Loucy (cell line): ENCODE data around the gene SPATS2.

Source experiments
- H2AFZ ChIP-seq: fragments of 200-600 bp; sonication (generic); 2 replicates; pipeline ENCODE4 v1.6.0; 2016; ENCODE audit warnings: antibody characterized with exemption, mild to moderate bottlenecking, low read length, moderate library complexity
- H3F3A ChIP-seq: fragments of 200-600 bp; 2 replicates; pipeline ENCODE4 v1.6.0; 2016; ENCODE audit warnings: antibody characterized with exemption, low read depth, mild to moderate bottlenecking
- H3K27me3 ChIP-seq: fragments of 200-600 bp; sonication (generic); 2 replicates; pipeline ENCODE4 v1.6.1; 2014; ENCODE audit warnings: low read length, mild to moderate bottlenecking; ENCODE audit not compliant: insufficient read depth, poor library complexity, severe bottlenecking
- H3K36me3 ChIP-seq: fragments of 200-600 bp; sonication (generic); 2 replicates; pipeline ENCODE4 v1.6.1; 2016; ENCODE audit warnings: low read length; ENCODE audit not compliant: insufficient read depth
- H3K4me1 ChIP-seq: fragments of 200-600 bp; sonication (generic); 2 replicates; pipeline ENCODE4 v1.5.1; 2014; ENCODE audit warnings: low read length, mild to moderate bottlenecking; ENCODE audit not compliant: insufficient read depth, poor library complexity, severe bottlenecking
- H3K4me2 ChIP-seq: fragments of 200-600 bp; sonication (generic); 2 replicates; pipeline ENCODE4 v1.6.0; 2014; ENCODE audit warnings: antibody characterized with exemption, low read length, low read depth, mild to moderate bottlenecking; ENCODE audit not compliant: poor library complexity, severe bottlenecking
- H3K4me3 ChIP-seq: fragments of 200-600 bp; sonication (generic); 2 replicates; pipeline ENCODE4 v1.5.1; 2014; ENCODE audit warnings: low read length, mild to moderate bottlenecking, mixed read lengths; ENCODE audit not compliant: poor library complexity, severe bottlenecking
- H3K79me2 ChIP-seq: fragments of 200-600 bp; sonication (generic); 2 replicates; pipeline ENCODE4 v1.6.1; 2014; ENCODE audit warnings: low read length; ENCODE audit not compliant: insufficient read depth
- H3K9ac ChIP-seq: fragments of 200-600 bp; sonication (generic); 2 replicates; pipeline ENCODE4 v1.6.0; 2014; ENCODE audit warnings: mild to moderate bottlenecking, low read depth, low read length, moderate library complexity; ENCODE audit not compliant: poor library complexity, severe bottlenecking
- H3K9me2 ChIP-seq: fragments of 200-600 bp; sonication (generic); replicated peaks from 2 replicates; pipeline ENCODE4 v1.6.1; 2016; ENCODE audit warnings: low read depth, low read length, mixed read lengths
- H3K9me3 ChIP-seq: fragments of 200-600 bp; sonication (generic); 2 replicates; pipeline ENCODE4 v1.6.1; 2014; ENCODE audit warnings: mild to moderate bottlenecking, antibody characterized with exemption, low read length, low read depth; ENCODE audit not compliant: insufficient read depth
- H4K20me1 ChIP-seq: fragments of 200-600 bp; sonication (generic); 2 replicates; pipeline ENCODE4 v1.6.0; 2014; ENCODE audit warnings: antibody characterized with exemption, low read length, mild to moderate bottlenecking; ENCODE audit not compliant: insufficient read depth, poor library complexity, severe bottlenecking
- EZH2phosphoT487 ChIP-seq: fragments of 200-600 bp; IDR thresholded peaks from 2 replicates; pipeline ENCODE4 v1.6.1; 2018; ENCODE audit warnings: antibody characterized with exemption, mild to moderate bottlenecking, moderate library complexity, borderline replicate concordance
- TF ChIP-seq, protein P1 (sequence below): fragments of 200-600 bp; sonication (generic); conservative IDR thresholded peaks from 2 replicates; pipeline ENCODE4 v1.5.1; 2014; ENCODE audit warnings: mild to moderate bottlenecking, antibody characterized with exemption, low read length

The SPATS2 gene

DNA sequence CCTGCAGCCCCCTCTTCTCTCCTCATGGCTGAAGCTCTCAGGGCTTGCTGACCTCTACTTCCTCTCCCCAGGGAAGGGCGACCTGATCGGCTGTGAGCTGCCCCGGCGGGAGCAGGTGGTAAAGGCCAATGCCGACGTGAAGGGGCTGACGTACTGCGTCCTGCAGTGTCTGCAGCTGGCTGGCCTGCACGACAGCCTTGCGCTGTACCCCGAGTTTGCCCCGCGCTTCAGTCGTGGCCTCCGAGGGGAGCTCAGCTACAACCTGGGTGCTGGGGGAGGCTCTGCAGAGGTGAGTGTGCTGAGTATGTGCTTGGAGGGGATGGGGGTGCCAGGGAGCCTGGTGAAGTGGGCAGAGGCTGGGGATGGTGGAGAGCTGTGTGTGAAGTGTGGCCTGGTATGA is 187.0 kb downstream of the SPATS2 start:
- H3K4me1 ChIP-seq: peaks cover 23% of the 10 kb centered on the region
- no peaks in the 10 kb centered on the region for H3K79me2 ChIP-seq
- H4K20me1 ChIP-seq: no peaks in the 10 kb centered on the region
- no peak overlapping the region for H3K4me3 ChIP-seq
- no peak overlapping the region for H3K9ac ChIP-seq
- TF ChIP-seq, protein P1, sequence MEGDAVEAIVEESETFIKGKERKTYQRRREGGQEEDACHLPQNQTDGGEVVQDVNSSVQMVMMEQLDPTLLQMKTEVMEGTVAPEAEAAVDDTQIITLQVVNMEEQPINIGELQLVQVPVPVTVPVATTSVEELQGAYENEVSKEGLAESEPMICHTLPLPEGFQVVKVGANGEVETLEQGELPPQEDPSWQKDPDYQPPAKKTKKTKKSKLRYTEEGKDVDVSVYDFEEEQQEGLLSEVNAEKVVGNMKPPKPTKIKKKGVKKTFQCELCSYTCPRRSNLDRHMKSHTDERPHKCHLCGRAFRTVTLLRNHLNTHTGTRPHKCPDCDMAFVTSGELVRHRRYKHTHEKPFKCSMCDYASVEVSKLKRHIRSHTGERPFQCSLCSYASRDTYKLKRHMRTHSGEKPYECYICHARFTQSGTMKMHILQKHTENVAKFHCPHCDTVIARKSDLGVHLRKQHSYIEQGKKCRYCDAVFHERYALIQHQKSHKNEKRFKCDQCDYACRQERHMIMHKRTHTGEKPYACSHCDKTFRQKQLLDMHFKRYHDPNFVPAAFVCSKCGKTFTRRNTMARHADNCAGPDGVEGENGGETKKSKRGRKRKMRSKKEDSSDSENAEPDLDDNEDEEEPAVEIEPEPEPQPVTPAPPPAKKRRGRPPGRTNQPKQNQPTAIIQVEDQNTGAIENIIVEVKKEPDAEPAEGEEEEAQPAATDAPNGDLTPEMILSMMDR: no peak
- TF ChIP-seq EZH2phosphoT487: no peak
- H3K36me3 ChIP-seq: peaks cover 9% of the 10 kb centered on the region; the same call in 1 of the 2 replicates
- no peak overlapping the region for H3K4me2 ChIP-seq
- H3F3A ChIP-seq: no peaks in the 10 kb centered on the region
- H3K27me3 ChIP-seq: no peaks in the 10 kb centered on the region
- H2AFZ ChIP-seq: no peak overlapping the region
- H3K9me3 ChIP-seq: no peaks in the 10 kb centered on the region
- no peaks in the 10 kb centered on the region for H3K9me2 ChIP-seq

- H3K4me2 ChIP-seq: no peak overlapping the region
- H3K4me1 ChIP-seq: peaks cover 23% of the 10 kb centered on the region
- no peak for TF ChIP-seq EZH2phosphoT487
- TF ChIP-seq, protein P1: no peak
- H3K27me3 ChIP-seq: no peaks in the 10 kb centered on the region
- no peaks in the 10 kb centered on the region for H3K9me3 ChIP-seq
- no peaks in the 10 kb centered on the region for H3K9me2 ChIP-seq
- no peaks in the 10 kb centered on the region for H3K79me2 ChIP-seq
- no peaks in the 10 kb centered on the region for H4K20me1 ChIP-seq
- H3F3A ChIP-seq: no peaks in the 10 kb centered on the region
- H2AFZ ChIP-seq: no peak overlapping the region
- no peak overlapping the region for H3K9ac ChIP-seq
- H3K4me3 ChIP-seq: no peak overlapping the region
- peaks cover 23% of the 10 kb centered on the region; the same call in 1 of the 2 replicates for H3K36me3 ChIP-seq
Measured at GRCh38 chr12:49555631-49556390, 188.5 kb downstream of the SPATS2 start.

DNA sequence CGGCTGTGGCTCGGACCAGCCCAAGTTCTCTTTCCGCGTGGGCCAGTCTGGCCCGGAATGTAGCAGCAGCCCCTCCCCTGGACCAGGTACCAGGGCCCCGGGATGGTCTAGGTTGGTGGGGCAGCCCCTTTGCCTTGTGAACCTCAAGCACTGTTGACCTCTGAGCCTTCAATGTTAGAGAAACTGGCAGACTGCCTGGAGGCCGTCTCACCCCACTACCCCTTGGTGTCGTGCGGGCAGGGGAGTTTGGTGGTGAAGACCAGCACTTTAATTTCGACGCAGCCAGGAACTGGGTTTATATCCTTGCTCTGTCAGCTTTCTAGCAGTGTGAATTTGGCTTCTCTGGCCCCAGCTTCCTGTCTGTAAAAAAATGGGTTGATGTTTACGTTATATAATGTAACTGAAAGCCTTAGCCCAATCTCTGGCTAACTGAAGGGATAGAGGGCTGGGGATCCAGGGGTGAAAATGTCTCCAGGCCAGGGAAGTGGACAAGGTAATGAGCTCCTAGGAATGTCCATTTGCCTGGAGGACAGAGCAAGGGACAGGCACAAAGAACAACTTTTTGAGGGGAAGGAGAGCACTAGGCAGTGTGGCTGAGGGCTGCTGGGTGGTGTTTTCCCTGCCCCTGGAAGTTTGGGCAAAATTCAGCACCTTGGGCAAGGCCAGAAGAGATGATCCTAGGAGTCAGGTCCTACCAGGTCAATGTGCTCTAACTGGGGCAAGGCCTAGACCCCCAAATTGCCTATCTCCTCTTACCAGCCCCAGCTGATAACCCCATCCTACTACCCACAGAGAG is 189.3 kb downstream of the SPATS2 start:
- peaks cover 23% of the 10 kb centered on the region; the same call in 1 of the 2 replicates for H3K36me3 ChIP-seq

More for the DNA sequence above, 189.3 kb downstream of the SPATS2 start:
- Histone ChIP-seq H3K9me2 (no peaks in the 10 kb centered on the region), H2AFZ (no peak overlapping the region), H3K4me2 (no peak overlapping the region), H3K79me2 (no peaks in the 10 kb centered on the region), H3K9ac (no peak overlapping the region), H4K20me1 (no peaks in the 10 kb centered on the region), H3K4me3 (no peak overlapping the region), H3K27me3 (no peaks in the 10 kb centered on the region), H3K4me1 (peaks cover 20% of the 10 kb centered on the region), H3F3A (no peaks in the 10 kb centered on the region), H3K9me3 (no peaks in the 10 kb centered on the region)
- TF ChIP-seq, protein P1: no peak
- no peak for TF ChIP-seq EZH2phosphoT487
